Small intestine (tissue), 7 donors: ENCODE measurements around the gene POLE. TPM values are rescaled to one million over a fixed set of nuclear protein-coding genes. Genes with fewer than 3 reads are reported as not detected.

Experiments used
- DNase-seq, 2 donors: peaks; one replicate each; pipeline versions ENCODE4 v3.0.0 to v3.0.0-alpha.2; 2013
- FAIRE-seq: peaks from 2 replicates; lab custom pipeline; 2012; peaks lifted over from hg19 to GRCh38; lab: Jason Lieb, UNC
- H3K27ac ChIP-seq, 3 donors: one replicate each; pipeline ENCODE4 v1.5.1; 2013; ENCODE audit warnings: low read length in 2 of 3, mild to moderate bottlenecking in 2 of 3, control low read depth in 1 of 3, inconsistent platforms in 1 of 3, low read depth in 1 of 3, moderate library complexity in 1 of 3
- H3K27me3 ChIP-seq, 3 donors: one replicate each; pipeline ENCODE4 v1.6.1; 2013; ENCODE audit warnings: low read length in 3 of 3, inconsistent platforms in 1 of 3; ENCODE audit not compliant: control insufficient read depth in 3 of 3, insufficient read depth in 3 of 3
- H3K36me3 ChIP-seq, 3 donors: one replicate each; pipeline ENCODE4 v1.6.1; 2013; ENCODE audit warnings: low read length in 3 of 3, inconsistent platforms in 1 of 3, low read depth in 1 of 3, mild to moderate bottlenecking in 1 of 3, moderate library complexity in 1 of 3; ENCODE audit not compliant: control insufficient read depth in 3 of 3, insufficient read depth in 2 of 3
- H3K4me1 ChIP-seq, 3 donors: one replicate each; pipeline ENCODE4 v1.6.1; 2013; ENCODE audit warnings: low read length in 2 of 3, inconsistent platforms in 1 of 3, low read depth in 1 of 3, mild to moderate bottlenecking in 1 of 3, moderate library complexity in 1 of 3; ENCODE audit not compliant: control insufficient read depth in 3 of 3, insufficient read depth in 2 of 3
- H3K4me3 ChIP-seq, 3 donors: one replicate each; pipeline ENCODE4 v1.5.1; 2013; ENCODE audit warnings: low read length in 3 of 3, control low read depth in 1 of 3, inconsistent platforms in 1 of 3, low read depth in 1 of 3, mild to moderate bottlenecking in 1 of 3, moderate library complexity in 1 of 3
- H3K9me3 ChIP-seq, 2 donors: one replicate each; pipeline ENCODE4 v1.6.1; 2013; ENCODE audit warnings: low read depth in 1 of 2, low read length in 1 of 2; ENCODE audit not compliant: control insufficient read depth in 2 of 2, insufficient read depth in 1 of 2
- WGBS, 3 donors: extraction: QIAGEN DNeasy Blood & Tissue Kit; methylation state at CpG; one replicate each; pipeline ENCODE4 v1.1.7; 2013; 5-methylcytosine and 5-hydroxymethylcytosine counted together
- polyA plus RNA-seq, 4 donors: library from polyadenylated mRNA; stranded (reverse) in 3 of 4; unstranded in 1 of 4; fragments of 200-250 nt in 3 of 4; fragments of 120-200 nt in 1 of 4; gene quantifications; one replicate each; pipeline versions ENCODE4 v1.2.1 to v1.2.3, GENCODE V29; 2013
- donor health status: healthy with polysubstance abuse.
- donor health status: control.
- donor health status: control.
- donor health status: Bipolar disorder and iron deficiency.
- donor health status: healthy.

The POLE gene
- polyA plus RNA-seq, 4 donors: 23.6 to 58.6 (median 34.0) TPM

GRCh38 chr12:132610051-132610759 lies 76.9 kb downstream of the POLE start, which contains the start of gene LRCOL1:
Gene LRCOL1, minus strand, starts transcription at chr12:132610582. Its CDS starts 4,331 bp downstream, at chr12:132606251.
- 26 to 44% (median 31%) methylated on average over 33 to 35 of the region's 35 CpGs for WGBS, 3 donors
- H3K4me1 ChIP-seq: peaks cover 0 to 4% (median 0%) of the 10 kb centered on the region in 3 donors
- H3K9me3 ChIP-seq: peaks cover 1 to 19% of the 10 kb centered on the region in 2 donors
- H3K36me3 ChIP-seq: no peaks in the 10 kb centered on the region
- peaks cover 1 to 70% (median 2%) of the 10 kb centered on the region in 3 donors for H3K27me3 ChIP-seq
- no peak within 1 kb of the TSS for H3K27ac ChIP-seq
- H3K4me3 ChIP-seq: no peak within 1 kb of the TSS
- FAIRE-seq (no peak), DNase-seq (no peak)

GRCh38 chr12:132608231-132609171 lies 78.6 kb downstream of the POLE start:
- peaks cover 1 to 16% of the 10 kb centered on the region in 2 donors for H3K9me3 ChIP-seq
- no peak for FAIRE-seq
- H3K27ac ChIP-seq: no peak overlapping the region
- H3K4me3 ChIP-seq: no peak overlapping the region
- H3K4me1 ChIP-seq: peaks cover 0 to 4% (median 0%) of the 10 kb centered on the region in 3 donors
- WGBS, 3 donors: 20 to 46% (median 33%) methylated on average over 25 of the region's 25 CpGs
- H3K36me3 ChIP-seq: no peaks in the 10 kb centered on the region
- DNase-seq: peak in 1 of 2 donors; percentile 23
- peaks cover 2 to 78% (median 5%) of the 10 kb centered on the region in 3 donors for H3K27me3 ChIP-seq

GRCh38 chr12:132606927-132607326 lies 80.2 kb downstream of the POLE start:
- H3K27me3 ChIP-seq: peaks cover 2 to 89% (median 5%) of the 10 kb centered on the region in 3 donors
- no peak overlapping the region for H3K4me3 ChIP-seq
- WGBS, 3 donors: 82 to 94% (median 86%) methylated on average over 19 of the region's 19 CpGs
- H3K27ac ChIP-seq: no peak overlapping the region
- H3K9me3 ChIP-seq: peaks cover 0 to 16% of the 10 kb centered on the region in 2 donors
- DNase-seq (no peak), FAIRE-seq (no peak)
- H3K36me3 ChIP-seq: no peaks in the 10 kb centered on the region
- H3K4me1 ChIP-seq: peaks cover 0 to 11% (median 0%) of the 10 kb centered on the region in 3 donors

GRCh38 chr12:132606466-132606865 lies 80.7 kb downstream of the POLE start:
- H3K27ac ChIP-seq: no peak overlapping the region
- peaks cover 0 to 11% of the 10 kb centered on the region in 2 donors for H3K9me3 ChIP-seq
- no peak for DNase-seq
- H3K27me3 ChIP-seq: peaks cover 2 to 89% (median 5%) of the 10 kb centered on the region in 3 donors
- no peak for FAIRE-seq
- no peaks in the 10 kb centered on the region for H3K36me3 ChIP-seq
- H3K4me1 ChIP-seq: peaks cover 0 to 11% (median 0%) of the 10 kb centered on the region in 3 donors
- WGBS, 3 donors: 58 to 69% (median 60%) methylated on average over 16 of the region's 16 CpGs
- H3K4me3 ChIP-seq: no peak overlapping the region

GRCh38 chr12:132605892-132606291 lies 81.2 kb downstream of the POLE start:
- H3K4me1 ChIP-seq: peaks cover 0 to 14% (median 0%) of the 10 kb centered on the region in 3 donors
- FAIRE-seq (no peak), DNase-seq (no peak)
- H3K9me3 ChIP-seq: peaks cover 0 to 6% of the 10 kb centered on the region in 2 donors
- peaks cover under 1 to 89% (median 5%) of the 10 kb centered on the region in 3 donors for H3K27me3 ChIP-seq
- no peak overlapping the region for H3K4me3 ChIP-seq
- H3K36me3 ChIP-seq: no peaks in the 10 kb centered on the region
- WGBS, 3 donors: 80 to 87% (median 84%) methylated on average over 17 to 18 of the region's 18 CpGs
- no peak overlapping the region for H3K27ac ChIP-seq

GRCh38 chr12:132604668-132605441 lies 82.3 kb downstream of the POLE start:
- 45 to 71% (median 53%) methylated on average over 16 of the region's 16 CpGs for WGBS, 3 donors
- no peaks in the 10 kb centered on the region for H3K36me3 ChIP-seq
- FAIRE-seq: no peak
- H3K4me3 ChIP-seq: no peak overlapping the region
- no peak for DNase-seq
- no peak overlapping the region for H3K27ac ChIP-seq
- peaks cover 0 to 22% (median 0%) of the 10 kb centered on the region in 3 donors for H3K4me1 ChIP-seq
- H3K27me3 ChIP-seq: peaks cover 0 to 87% (median 5%) of the 10 kb centered on the region in 3 donors
- H3K9me3 ChIP-seq: peaks cover 0 to 2% of the 10 kb centered on the region in 2 donors

- Histone ChIP-seq H3K27me3 (peaks cover 0 to 87% (median 5%) of the 10 kb centered on the region in 3 donors), H3K36me3 (no peaks in the 10 kb centered on the region), H3K27ac (peak overlapping the region in 2 of 3 donors; percentile 32 to 71), H3K9me3 (peaks cover 0 to 2% of the 10 kb centered on the region in 2 donors), H3K4me1 (peaks cover 0 to 22% (median 0%) of the 10 kb centered on the region in 3 donors), H3K4me3 (peak overlapping the region in 1 of 3 donors; percentile 23)
- no peak for DNase-seq
- WGBS, 3 donors: 36 to 49% (median 41%) methylated on average over 22 to 26 of the region's 26 CpGs
- FAIRE-seq: no peak
These were observed 83.0 kb downstream of the POLE start for GRCh38 chr12:132604151-132604618.
